ENCODE results near the gene TMCO4.
"Not testable (repeated sequence)": the region's sequence is repeated elsewhere in the genome, so short reads cannot be mapped to it uniquely, and the experiment has no call there.

Gene TMCO4

GRCh38 chr1:19812875-19813642 lies 13.3 kb upstream of the TMCO4 start:
- DNase-seq = no peak

DNA sequence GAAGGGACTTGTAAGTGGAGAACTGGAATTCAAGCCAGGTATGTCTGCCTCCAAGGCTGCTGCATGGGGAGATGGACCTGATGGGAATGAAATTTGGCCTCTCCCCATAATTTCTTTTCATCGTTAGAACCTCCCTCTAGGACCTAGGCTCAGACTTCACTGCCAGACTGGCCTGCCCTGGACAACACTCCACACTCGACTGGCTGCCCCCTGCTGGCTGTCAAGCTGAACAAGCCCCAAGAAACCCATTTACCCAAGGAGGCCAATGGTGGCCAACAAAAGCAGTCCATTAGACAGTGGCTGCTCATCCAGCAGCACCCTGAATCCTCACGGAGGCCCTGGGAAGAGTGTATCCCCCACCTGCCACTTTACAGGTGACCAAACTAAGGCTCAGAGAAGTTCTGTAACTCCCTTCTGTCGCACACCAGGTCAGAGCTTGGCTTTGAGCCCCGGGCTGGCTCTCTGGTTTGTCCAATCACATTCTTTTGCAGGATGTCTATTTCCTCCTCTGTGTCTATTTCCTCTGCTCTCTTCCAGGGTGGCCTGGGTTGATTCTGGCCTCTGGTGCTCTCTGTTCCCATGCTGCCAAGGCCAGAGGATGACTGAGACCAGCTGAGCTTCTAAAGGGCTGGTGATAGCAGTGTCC lies 11.6 kb upstream of the TMCO4 start:
- peak; percentile 48 to 50 for DNase-seq

- no peak for DNase-seq
Measured at GRCh38 chr1:19809044-19809750, 9.5 kb upstream of the TMCO4 start.

DNA sequence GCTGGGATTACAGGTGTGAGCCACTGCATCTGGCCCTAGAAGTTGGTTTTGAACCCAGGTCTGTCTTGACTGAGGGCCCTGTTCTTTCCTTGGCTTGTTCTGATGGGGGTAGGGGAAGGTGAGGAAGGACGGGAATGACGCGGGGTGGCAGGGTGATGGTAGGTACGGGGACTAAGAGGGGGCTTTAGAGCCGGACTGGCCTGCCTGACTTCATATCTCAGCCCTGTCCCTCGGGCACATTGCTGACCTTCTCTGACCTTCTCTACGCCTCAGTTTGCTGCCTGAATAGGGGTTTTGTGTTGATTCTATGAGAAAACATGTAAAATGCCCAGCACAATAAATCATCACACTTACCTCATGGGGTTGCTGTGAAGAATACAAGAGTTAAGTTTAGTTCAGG lies 8.6 kb upstream of the TMCO4 start:
- no peak for DNase-seq

DNA sequence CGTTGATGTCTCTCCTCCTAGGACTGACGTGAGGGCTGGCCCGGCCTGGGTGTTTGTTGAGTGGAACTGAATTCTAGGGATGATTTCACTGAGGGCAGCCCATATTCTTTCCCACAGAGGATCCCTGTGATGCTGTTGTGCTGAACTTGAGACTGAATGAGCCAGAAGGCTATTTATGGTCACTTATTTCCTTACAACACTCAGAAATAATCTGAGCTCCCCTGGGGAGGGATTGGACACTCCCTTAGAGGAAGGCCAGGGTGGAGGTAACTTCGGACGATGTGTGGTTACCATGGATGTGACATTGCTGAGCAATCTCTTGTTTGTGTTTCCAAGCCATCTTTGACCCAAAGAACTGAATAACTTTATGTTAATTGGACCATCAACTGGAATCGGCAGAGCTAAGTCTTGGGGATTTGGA lies 5.1 kb upstream of the TMCO4 start:
- DNase-seq = no peak

GRCh38 chr1:19802269-19802668 lies 2.6 kb upstream of the TMCO4 start:
- DNase-seq = no peak

- DNase-seq = peak; percentile 12 to 43
Measured at GRCh38 chr1:19800076-19800804, 524 bp upstream of the TMCO4 start.

GRCh38 chr1:19798486-19799229 lies 1.1 kb downstream of the TMCO4 start:
- DNase-seq = no peak

DNA sequence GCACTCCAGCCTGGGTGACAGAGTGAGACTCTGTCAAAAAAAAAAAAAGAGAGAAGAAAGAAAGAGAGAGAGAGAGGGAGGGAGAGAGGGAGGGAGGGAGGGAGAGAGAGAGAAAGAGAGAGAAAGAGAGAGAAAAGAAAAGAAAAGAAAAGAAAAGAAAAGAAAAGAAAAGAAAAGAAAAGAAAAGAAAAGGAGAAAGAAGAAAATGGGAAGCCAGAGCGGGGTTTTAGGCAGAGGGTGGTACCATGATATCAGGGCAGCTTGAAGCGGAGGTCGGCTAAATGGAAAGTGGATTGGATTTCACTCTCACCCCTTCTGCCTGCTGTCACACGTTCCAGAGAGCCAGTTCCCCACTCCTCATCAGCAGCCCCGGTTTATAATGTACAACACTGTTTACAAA lies 1.9 kb downstream of the TMCO4 start:
- no peak for DNase-seq

DNA sequence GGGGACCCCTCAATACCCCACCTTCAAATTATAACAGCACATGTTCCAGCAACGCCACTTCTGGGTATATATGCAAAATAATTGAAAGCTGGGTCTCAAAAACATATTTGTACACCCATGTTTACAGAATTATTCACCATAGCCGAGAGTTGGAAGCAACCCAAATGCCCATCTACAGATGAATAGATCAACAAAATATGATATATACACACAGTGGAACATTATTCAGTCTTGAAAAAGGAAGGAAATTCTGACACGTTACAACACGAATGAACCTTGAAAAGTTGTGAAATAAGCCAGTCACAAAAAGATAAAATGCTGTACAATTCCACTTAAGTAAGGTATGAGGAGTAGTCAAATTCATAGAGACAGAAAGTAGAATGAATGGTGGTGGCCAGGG lies 5.1 kb downstream of the TMCO4 start:
- no peak for DNase-seq

DNA sequence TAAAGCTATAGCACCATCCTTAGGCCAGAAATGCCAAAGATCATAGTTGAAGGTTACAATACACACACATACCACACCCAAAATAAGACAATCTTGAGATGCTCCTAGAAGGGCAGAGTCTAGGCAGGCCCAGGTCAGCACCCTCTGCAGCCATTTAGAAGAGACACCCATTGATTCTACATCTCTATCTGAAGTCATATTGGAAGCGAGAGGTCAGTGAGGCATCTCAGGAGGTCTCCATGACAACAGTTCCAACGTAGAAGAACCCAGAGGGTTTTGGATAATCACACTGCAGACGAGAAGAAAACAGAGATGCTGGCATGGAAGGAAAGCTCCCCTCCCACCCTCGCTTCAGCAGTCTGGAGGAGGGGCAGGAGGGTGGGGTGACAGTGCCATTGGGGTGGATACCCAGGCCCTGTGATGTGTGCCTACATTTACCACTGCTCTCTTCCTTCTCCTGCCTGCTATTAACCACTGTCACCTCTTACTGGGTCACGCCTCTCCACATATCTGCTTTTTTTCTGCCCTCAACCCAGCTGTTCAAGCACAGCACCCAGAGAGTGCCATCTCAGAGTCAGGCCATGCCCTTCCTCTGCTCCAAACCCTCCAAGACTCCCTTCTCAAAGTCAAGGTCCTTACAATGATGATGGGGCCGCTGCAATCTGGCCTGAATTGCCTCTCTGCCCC lies 6.2 kb downstream of the TMCO4 start:
- DNase-seq = peak in 1 of 2 donors; percentile 17

- no peak for DNase-seq
Measured at GRCh38 chr1:19792237-19793002, 7.3 kb downstream of the TMCO4 start.

DNA sequence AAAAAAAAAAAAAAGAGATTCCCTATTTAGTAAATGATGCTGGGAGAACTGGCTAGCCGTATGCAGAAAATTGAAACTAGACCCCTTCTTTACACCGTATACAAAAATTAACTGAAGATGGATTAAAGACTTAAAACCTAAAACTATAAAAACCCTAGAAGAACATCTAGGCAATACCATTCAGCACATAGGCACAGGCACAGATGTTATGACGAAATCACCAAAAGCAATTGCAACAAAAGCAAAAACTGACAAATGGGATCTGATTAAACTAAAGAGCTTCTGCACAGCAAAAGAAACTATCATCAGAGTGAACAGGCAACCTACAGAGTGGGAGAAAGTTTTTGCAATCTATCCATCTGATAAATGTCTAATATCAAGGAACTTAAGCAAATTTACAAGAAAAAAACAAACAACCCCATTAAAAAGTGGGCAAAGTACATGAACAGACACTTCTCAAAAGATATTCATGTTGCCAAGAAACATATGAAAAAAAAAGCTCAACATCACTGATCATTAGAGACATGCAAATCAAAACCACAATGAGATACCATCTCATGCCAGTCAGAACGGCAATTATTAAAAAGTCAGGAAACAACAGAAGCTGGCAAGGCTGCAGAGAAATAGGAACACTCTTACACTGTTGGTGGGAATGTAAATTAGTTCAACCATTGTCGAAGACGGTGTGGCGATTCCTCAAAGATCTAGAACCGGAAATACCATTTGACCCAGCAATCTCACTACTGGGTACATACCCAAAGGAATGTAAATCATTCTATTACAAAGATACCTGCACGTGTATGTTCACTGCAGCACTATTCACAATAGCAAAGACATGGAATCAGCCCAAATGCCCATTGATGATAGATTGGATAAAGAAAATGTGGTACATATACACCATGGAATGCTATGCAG lies 9.4 kb downstream of the TMCO4 start:
- DNase-seq = not testable (repeated sequence)

DNA sequence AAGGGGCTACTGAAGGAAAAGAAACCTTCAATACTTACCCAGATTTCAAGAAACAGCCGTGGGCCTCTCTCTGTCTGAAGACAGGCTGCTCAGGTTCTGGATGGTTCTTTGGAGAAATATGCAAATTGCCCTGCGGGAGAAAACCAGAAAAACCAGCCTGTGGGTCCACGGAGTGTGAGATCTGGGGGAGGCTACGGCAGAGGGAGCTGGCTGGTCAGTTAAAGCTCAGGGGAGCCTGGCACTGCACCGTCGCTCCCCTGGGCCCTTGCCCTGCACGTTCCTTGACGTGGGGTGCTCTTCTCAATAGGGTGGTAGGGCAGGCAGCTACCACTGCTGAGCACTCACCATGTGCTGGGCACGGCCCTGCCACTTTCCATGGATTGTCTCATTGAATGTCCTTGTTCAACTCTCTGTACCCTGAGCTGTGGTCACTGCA lies 12.7 kb downstream of the TMCO4 start:
- DNase-seq = no peak

- no peak for DNase-seq
Measured at GRCh38 chr1:19785660-19786059, 14.1 kb downstream of the TMCO4 start.

- DNase-seq = no peak
Measured at GRCh38 chr1:19780267-19780877, 19.3 kb downstream of the TMCO4 start.

- DNase-seq = no peak
Measured at GRCh38 chr1:19776933-19777332, 22.8 kb downstream of the TMCO4 start.

GRCh38 chr1:19776287-19776686 lies 23.4 kb downstream of the TMCO4 start:
- no peak for DNase-seq

DNA sequence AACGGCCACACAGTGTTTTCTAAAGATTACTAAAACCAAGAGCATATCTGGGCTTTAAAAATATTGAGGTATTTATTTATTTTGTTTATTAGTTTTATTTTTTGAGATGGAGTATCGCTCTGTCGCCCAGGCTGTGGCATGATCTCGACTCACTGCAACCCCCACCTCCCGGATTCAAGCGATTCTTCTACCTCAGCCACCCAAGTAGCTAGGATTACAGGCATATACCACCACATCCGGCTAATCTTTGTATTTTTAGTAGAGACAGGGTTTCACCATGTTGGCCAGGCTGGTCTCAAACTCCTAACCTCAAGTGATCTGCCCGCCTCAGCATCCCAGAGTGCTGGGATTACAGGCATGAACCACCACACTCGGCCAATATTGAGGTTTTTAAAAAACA lies 23.9 kb downstream of the TMCO4 start:
- DNase-seq = no peak

All from CD4-positive, alpha-beta T cell treated with Interleukin-4 for 1 hour (primary cell).